ENCODE data around the gene YRDC. TPM values are rescaled to one million over a fixed set of nuclear protein-coding genes. Genes with fewer than 3 reads are reported as not detected.

The YRDC gene
- total RNA-seq, 4 donors from 2014 or later, result 26.7 to 33.9 (median 27.9) TPM

DNA sequence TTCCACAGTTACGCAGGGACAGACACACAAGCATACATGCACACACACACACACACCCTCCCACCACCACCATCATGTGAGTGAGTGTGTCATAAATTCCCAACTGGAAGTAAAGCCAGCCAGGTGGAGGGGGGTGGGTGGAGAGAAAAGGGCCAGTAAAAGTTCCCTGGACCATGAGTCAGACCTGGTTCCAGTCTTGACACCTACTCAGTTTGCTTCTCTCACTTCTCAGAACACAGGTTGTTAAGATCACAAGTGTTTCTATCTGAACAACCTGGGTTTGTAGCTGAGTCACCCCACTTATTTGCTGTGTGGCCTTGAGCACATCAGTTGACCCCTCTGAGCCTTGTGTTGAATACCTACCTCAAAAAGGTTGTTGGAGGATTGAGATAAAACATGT lies 52.7 kb downstream of the YRDC start:
- WGBS, 2 donors, result 33 to 71% methylated on average over 1 of the region's 1 CpG
- TF ChIP-seq, protein P1, sequence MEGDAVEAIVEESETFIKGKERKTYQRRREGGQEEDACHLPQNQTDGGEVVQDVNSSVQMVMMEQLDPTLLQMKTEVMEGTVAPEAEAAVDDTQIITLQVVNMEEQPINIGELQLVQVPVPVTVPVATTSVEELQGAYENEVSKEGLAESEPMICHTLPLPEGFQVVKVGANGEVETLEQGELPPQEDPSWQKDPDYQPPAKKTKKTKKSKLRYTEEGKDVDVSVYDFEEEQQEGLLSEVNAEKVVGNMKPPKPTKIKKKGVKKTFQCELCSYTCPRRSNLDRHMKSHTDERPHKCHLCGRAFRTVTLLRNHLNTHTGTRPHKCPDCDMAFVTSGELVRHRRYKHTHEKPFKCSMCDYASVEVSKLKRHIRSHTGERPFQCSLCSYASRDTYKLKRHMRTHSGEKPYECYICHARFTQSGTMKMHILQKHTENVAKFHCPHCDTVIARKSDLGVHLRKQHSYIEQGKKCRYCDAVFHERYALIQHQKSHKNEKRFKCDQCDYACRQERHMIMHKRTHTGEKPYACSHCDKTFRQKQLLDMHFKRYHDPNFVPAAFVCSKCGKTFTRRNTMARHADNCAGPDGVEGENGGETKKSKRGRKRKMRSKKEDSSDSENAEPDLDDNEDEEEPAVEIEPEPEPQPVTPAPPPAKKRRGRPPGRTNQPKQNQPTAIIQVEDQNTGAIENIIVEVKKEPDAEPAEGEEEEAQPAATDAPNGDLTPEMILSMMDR (IDR thresholded peaks at IDR 0.05), result no peak
- TF ChIP-seq POLR2A (IDR thresholded peaks at IDR 0.05), result no peak
- H3K4me3 ChIP-seq (ENCODE audit: low read depth, poor library complexity, severe bottlenecking), result no peak overlapping the region
- DNase-seq (ENCODE audit: low spot score in 2 of 2), result no peak
- intact Hi-C loops (cut with DNase I; ENCODE audit: low total_unique reads), result no loop called here

DNA sequence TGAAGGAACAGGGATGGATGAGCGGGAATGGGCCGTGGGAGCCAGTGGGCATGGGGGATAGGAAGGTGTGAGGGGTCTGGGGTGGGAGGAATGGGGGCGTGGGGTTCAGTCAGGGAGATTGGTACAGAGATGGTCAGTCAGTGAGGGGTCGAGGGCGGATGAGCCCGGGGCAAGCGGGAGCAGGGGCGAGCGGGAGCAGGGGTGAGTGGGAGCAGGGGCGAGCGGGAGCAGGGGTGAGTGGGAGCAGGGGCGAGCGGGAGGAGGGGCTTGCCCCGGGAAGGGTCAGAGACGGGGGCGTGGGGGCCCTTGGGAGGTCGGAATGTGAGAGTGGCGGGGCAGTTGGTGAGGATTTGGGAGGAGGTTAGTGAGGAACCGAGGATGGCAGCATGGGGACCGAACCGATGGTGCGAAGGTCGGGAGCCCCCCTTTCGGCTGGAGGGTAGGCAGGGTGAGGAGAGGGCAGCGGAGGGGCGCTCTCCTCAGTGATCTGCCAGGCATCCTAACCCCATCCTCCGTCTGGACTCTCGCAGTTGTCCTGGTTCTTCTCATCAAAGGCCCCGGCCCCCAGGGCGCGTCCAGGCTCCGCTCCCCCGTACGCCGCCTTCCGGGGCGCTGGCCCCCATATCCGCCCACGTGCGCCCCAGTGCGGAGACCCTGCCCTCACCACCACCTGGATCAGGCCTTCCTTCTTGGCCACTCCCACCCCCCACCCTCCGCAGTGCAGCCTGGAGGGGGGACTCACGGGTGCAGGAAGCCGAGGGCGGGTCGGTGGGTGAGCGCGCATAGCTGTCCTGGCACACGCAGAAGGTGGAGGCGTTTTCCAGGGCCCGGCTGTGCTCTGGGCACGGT lies 54.3 kb downstream of the YRDC start:
- no peak overlapping the region for H3K4me3 ChIP-seq (ENCODE audit: low read depth, poor library complexity, severe bottlenecking)
- 4 to 9% methylated on average over 42 to 49 of the region's 52 CpGs for WGBS, 2 donors
- intact Hi-C loops (cut with DNase I; ENCODE audit: low total_unique reads), result no loop called here
- peak in 1 of 2 donors; percentile 62 for DNase-seq (ENCODE audit: low spot score in 2 of 2)
- no peak for TF ChIP-seq POLR2A (IDR thresholded peaks at IDR 0.05)
- TF ChIP-seq, protein P1 (IDR thresholded peaks at IDR 0.05), result no peak

Other genes with a start within 250 kb of the YRDC start
- gene GNL2, start 212.3 kb downstream of the YRDC start, total RNA-seq, result 10 to 100 TPM; 25.1 to 58.2 (median 34.2) TPM
- gene RSPO1, start 173.3 kb downstream of the YRDC start, total RNA-seq, result 1 to 10 TPM; 1.1 to 9.4 (median 6.2) TPM
- 1 to 10 TPM; 1.0 to 3.2 (median 1.8) TPM for gene CDCA8, start 115.7 kb downstream of the YRDC start, total RNA-seq
- 1 to 10 TPM in 1 of 4 donors, under 1 TPM in 1, not detected in 2; 0.37 to 1.5 TPM for gene EPHA10, start 43.1 kb downstream of the YRDC start, total RNA-seq
- gene MANEAL, start 14.4 kb downstream of the YRDC start, total RNA-seq, result 1 to 10 TPM; 5.0 to 6.7 (median 6.3) TPM
- gene C1orf122, start 418 bp downstream of the YRDC start, total RNA-seq, result 10 to 100 TPM; 38.6 to 52.6 (median 47.0) TPM
- gene MTF1, start 51.4 kb upstream of the YRDC start, total RNA-seq, result 1 to 10 TPM; 6.7 to 9.6 (median 7.7) TPM
- gene INPP5B, start 138.8 kb upstream of the YRDC start, total RNA-seq, result 10 to 100 TPM; 12.9 to 23.3 (median 18.7) TPM
- gene SF3A3, start 181.8 kb upstream of the YRDC start, total RNA-seq, result 10 to 100 TPM; 33.6 to 68.9 (median 36.9) TPM
- gene FHL3, start 197.3 kb upstream of the YRDC start, total RNA-seq, result 10 to 100 TPM; 20.1 to 25.8 (median 21.9) TPM
- 10 to 100 TPM; 34.6 to 49.8 (median 37.9) TPM for gene UTP11, start 204.5 kb upstream of the YRDC start, total RNA-seq
- gene POU3F1, start 238.6 kb upstream of the YRDC start, total RNA-seq, result 10 to 100 TPM; 19.1 to 53.3 (median 35.4) TPM

Measured in lower leg skin (tissue), 4 donors.